Stomach (tissue), 9 donors: ENCODE measurements around the gene SMAD4. TPM values are rescaled to one million over a fixed set of nuclear protein-coding genes. Genes with fewer than 3 reads are reported as not detected.

Experiments
- DNase-seq, 2 donors: peaks; one replicate each; pipeline versions ENCODE4 v3.0.0 to v3.0.0-alpha.2; 2013 to 2019
- H3K27ac ChIP-seq, 5 donors: fragments of 200-600 bp in 4 of 5; sonication (generic) in 4 of 5; one replicate each; pipeline ENCODE4 v1.5.1; 2013 to 2019; ENCODE audit warnings: mild to moderate bottlenecking in 1 of 5, moderate library complexity in 1 of 5
- H3K27me3 ChIP-seq, 3 donors: fragments of 200-600 bp; sonication (generic); one replicate each; pipeline ENCODE4 v1.5.1; 2017 to 2019; ENCODE audit warnings: mixed run types in 1 of 3
- H3K36me3 ChIP-seq, 4 donors: fragments of 200-600 bp; sonication (generic); 1 replicate in 3 of 4; 2 replicates in 1 of 4; pipeline ENCODE4 v1.5.1; 2016 to 2019
- H3K4me1 ChIP-seq, 4 donors: fragments of 200-600 bp; sonication (generic); one replicate each; pipeline ENCODE4 v1.5.1; 2016 to 2019
- H3K4me3 ChIP-seq, 4 donors: fragments of 200-600 bp; sonication (generic) in 3 of 4; one replicate each; pipeline ENCODE4 v1.5.1; 2016 to 2019; ENCODE audit warnings: mild to moderate bottlenecking in 1 of 4
- H3K9me3 ChIP-seq, 4 donors: fragments of 200-600 bp; sonication (generic); one replicate each; pipeline ENCODE4 v1.5.1; 2016 to 2019
- EP300 ChIP-seq: sonication (generic); formaldehyde crosslinking; IDR thresholded peaks from one replicate; pipeline ENCODE4 v1.6.1; 2017; ENCODE audit warnings: antibody characterized with exemption
- POLR2A ChIP-seq, 4 donors: fragments of 450-650 bp; IDR thresholded peaks; one replicate each; pipeline ENCODE4 v1.6.1; 2016; ENCODE audit warnings: antibody characterized with exemption in 4 of 4, control low read depth in 2 of 4, mild to moderate bottlenecking in 1 of 4, moderate library complexity in 1 of 4
- POLR2AphosphoS5 ChIP-seq, 3 donors: sonication (generic); formaldehyde crosslinking; IDR thresholded peaks; one replicate each; pipeline ENCODE4 v1.6.1; 2016; ENCODE audit warnings: antibody characterized with exemption in 3 of 3
- WGBS, 5 donors: extraction: QIAGEN DNeasy Blood & Tissue Kit in 3 of 5; methylation state at CpG; one replicate each; pipeline versions ENCODE4 v1.1.5 to v1.1.7; 2013 to 2018; 5-methylcytosine and 5-hydroxymethylcytosine counted together
- intact Hi-C: fragments of 100-400 bp; cut with DNase I; formaldehyde crosslinking; loops from one replicate; pipeline ENCODE4 v1.15.1; 2023; ENCODE audit warnings: low total_unique reads
- polyA plus RNA-seq, 3 donors: library from polyadenylated mRNA; stranded (reverse); fragments of 200-250 nt; gene quantifications; one replicate each; pipeline ENCODE4 v1.2.3, GENCODE V29; 2013
- total RNA-seq, 5 donors: library from RNA; depleted of rRNA; stranded (reverse); fragments of >200 nt; gene quantifications; one replicate each; pipeline versions ENCODE4 v1.1.0 to v1.2.3, GENCODE V29; 2014 to 2016
- TF ChIP-seq, protein P1 (sequence below), 7 experiments: fragments of 450-650 bp in 4 of 7; fragments of 200-600 bp in 3 of 7; sonication (generic) in 3 of 7; IDR thresholded peaks; one replicate each; pipeline ENCODE4 v1.5.1; 2016 to 2019; ENCODE audit warnings: antibody characterized with exemption in 7 of 7, control low read depth in 2 of 7, mild to moderate bottlenecking in 1 of 7
- donor health status: healthy with polysubstance abuse.
- donor health status: Bipolar disorder and iron deficiency.
- donor health status: healthy.

The SMAD4 gene
- total and polyA plus RNA-seq, 8 donors: 10.4 to 184 (median 68.1) TPM

DNA sequence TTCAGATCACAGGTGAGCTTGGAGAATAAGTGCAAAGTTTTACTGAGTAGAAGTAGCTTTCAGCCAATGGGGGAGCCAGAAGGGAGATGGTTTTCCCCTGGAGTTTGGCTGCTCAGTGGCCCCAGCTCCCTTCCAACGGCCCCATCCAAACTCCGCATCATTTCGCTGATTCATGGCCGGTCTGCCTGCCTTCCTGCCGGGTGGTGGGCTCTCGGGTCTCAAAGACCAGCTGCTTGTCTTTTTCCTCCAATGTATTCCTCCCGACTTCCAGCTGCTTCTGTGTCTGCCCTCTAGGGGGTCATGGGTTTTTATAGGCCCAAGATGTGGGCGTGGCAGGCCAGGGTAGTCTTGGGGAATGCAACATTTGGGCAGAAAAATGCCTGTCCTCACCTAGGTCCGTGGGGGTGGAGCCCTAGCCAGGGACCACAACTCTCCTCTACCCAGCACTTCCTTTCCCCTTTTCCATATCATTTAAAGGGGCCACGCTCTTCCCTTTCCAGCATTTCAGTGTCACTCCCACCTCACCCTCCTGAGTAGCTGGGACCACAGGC lies 94.0 kb downstream of the SMAD4 start:
- Histone ChIP-seq H3K36me3 (no peaks in the 10 kb centered on the region), H3K27me3 (no peaks in the 10 kb centered on the region), H3K9me3 (no peaks in the 10 kb centered on the region), H3K4me3 (no peak overlapping the region), H3K4me1 (no peaks in the 10 kb centered on the region), H3K27ac (no peak overlapping the region)
- intact Hi-C loops: no loop called here
- TF ChIP-seq, protein P1, sequence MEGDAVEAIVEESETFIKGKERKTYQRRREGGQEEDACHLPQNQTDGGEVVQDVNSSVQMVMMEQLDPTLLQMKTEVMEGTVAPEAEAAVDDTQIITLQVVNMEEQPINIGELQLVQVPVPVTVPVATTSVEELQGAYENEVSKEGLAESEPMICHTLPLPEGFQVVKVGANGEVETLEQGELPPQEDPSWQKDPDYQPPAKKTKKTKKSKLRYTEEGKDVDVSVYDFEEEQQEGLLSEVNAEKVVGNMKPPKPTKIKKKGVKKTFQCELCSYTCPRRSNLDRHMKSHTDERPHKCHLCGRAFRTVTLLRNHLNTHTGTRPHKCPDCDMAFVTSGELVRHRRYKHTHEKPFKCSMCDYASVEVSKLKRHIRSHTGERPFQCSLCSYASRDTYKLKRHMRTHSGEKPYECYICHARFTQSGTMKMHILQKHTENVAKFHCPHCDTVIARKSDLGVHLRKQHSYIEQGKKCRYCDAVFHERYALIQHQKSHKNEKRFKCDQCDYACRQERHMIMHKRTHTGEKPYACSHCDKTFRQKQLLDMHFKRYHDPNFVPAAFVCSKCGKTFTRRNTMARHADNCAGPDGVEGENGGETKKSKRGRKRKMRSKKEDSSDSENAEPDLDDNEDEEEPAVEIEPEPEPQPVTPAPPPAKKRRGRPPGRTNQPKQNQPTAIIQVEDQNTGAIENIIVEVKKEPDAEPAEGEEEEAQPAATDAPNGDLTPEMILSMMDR (IDR thresholded peaks at IDR 0.05): no peak
- TF ChIP-seq POLR2AphosphoS5 (IDR thresholded peaks at IDR 0.05) (no peak), POLR2A (IDR thresholded peaks at IDR 0.05) (no peak), EP300 (no peak)
- WGBS, 5 donors: 73 to 84% (median 83%) methylated on average over 10 of the region's 10 CpGs
- no peak for DNase-seq

DNA sequence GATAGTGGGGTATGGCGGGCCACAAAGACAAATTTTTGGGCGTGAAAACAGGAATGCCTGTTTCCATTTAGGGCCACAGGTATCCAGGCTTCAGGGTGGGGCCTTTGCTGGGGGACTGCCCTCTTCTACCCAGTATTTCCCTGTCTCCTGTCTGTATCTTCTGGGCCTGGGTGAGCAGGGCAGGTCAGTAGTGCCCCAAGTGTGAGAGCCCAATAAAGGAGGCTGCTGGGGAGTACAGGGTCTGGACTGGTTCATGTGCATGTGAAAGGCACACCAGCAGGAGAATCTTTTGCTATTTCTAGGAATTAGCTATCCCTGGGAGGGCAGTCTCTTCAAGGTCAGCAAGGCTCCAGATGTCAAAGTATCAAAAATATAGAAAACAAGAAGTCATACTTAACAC lies 96.0 kb downstream of the SMAD4 start:
- Histone ChIP-seq H3K4me1 (no peaks in the 10 kb centered on the region), H3K27me3 (no peaks in the 10 kb centered on the region), H3K9me3 (no peaks in the 10 kb centered on the region), H3K36me3 (no peaks in the 10 kb centered on the region), H3K27ac (no peak overlapping the region), H3K4me3 (no peak overlapping the region)
- whole genome bisulfite sequencing, 5 donors: 88 to 96% (median 95%) methylated on average over 2 of the region's 2 CpGs
- intact Hi-C loops: no loop called here
- TF ChIP-seq, protein P1 (IDR thresholded peaks at IDR 0.05): no peak
- TF ChIP-seq POLR2AphosphoS5 (IDR thresholded peaks at IDR 0.05) (no peak), POLR2A (IDR thresholded peaks at IDR 0.05) (no peak), EP300 (no peak)
- DNase-seq: no peak

DNA sequence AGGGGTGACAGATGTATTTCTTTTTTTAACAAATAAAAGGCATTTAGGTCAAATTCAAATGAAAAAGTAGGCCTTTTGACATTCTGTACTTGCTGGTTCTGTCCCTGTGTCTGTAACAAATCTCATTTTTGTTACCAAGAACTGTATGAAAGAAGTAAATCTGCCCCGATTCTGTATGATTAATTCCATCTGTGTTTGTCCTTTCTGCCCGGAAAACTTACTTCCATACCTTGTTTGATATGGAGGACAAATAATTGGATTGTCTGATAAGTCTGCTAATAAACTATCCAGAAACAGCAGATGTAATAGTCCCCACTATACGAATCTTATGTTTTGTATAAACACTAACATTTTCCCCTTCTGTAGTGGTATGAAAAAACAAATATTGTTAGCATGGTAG lies 97.7 kb downstream of the SMAD4 start:
- no peak for DNase-seq
- WGBS, 5 donors: 24 to 49% (median 44%) methylated on average over 3 of the region's 3 CpGs
- Histone ChIP-seq H3K4me1 (no peaks in the 10 kb centered on the region), H3K27ac (no peak overlapping the region), H3K4me3 (no peak overlapping the region), H3K36me3 (no peaks in the 10 kb centered on the region), H3K9me3 (no peaks in the 10 kb centered on the region), H3K27me3 (no peaks in the 10 kb centered on the region)
- TF ChIP-seq, protein P1 (IDR thresholded peaks at IDR 0.05): no peak
- no peak for TF ChIP-seq POLR2AphosphoS5 (IDR thresholded peaks at IDR 0.05)
- TF ChIP-seq EP300: no peak
- no peak for TF ChIP-seq POLR2A (IDR thresholded peaks at IDR 0.05)
- intact Hi-C loops: no loop called here

DNA sequence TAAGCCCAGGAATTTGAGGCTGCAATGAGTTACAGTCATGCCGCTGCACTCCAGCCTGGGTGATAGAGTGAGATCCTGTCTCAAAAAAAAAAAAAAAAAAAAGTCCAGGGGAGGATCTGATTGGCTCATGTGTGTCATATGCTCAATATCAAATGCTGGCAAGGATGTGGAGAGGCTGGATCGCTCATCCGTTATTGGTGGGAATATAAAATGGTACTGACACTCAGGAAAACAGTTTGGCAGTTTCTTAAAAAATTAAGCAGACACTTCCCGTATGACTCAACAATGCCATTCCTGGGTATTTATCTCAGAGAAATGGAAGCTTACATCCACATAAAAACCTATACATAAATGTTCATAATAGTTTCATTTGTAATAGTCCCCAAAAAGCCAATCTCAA lies 98.5 kb downstream of the SMAD4 start:
- Histone ChIP-seq H3K9me3 (no peaks in the 10 kb centered on the region), H3K36me3 (no peaks in the 10 kb centered on the region), H3K27ac (no peak overlapping the region), H3K4me1 (no peaks in the 10 kb centered on the region), H3K4me3 (no peak overlapping the region), H3K27me3 (no peaks in the 10 kb centered on the region)
- TF ChIP-seq POLR2AphosphoS5 (IDR thresholded peaks at IDR 0.05): no peak
- TF ChIP-seq POLR2A (IDR thresholded peaks at IDR 0.05): no peak
- no peak for TF ChIP-seq EP300
- TF ChIP-seq, protein P1 (IDR thresholded peaks at IDR 0.05): no peak
- 83 to 90% (median 87%) methylated on average over 4 of the region's 4 CpGs for WGBS, 5 donors
- no peak for DNase-seq
- intact Hi-C loops: no loop called here
